Measurements from ENCODE around the gene ZNF358.

The ZNF358 gene

GRCh38 chr19:7478843-7479227, 37.1 kb upstream of the ZNF358 start:
- Histone ChIP-seq H3K4me1 (ENCODE audit: insufficient read depth, low read length) (peaks cover 6% of the 10 kb centered on the region), H3K9me3 (ENCODE audit: low read length) (peaks cover 3% of the 10 kb centered on the region), H3K36me3 (ENCODE audit: insufficient read depth, low read length) (no peaks in the 10 kb centered on the region), H3K27me3 (ENCODE audit: insufficient read depth, low read length) (no peaks in the 10 kb centered on the region), H2AFZ (ENCODE audit: low read depth, low read length) (no peak overlapping the region), H3K4me3 (ENCODE audit: low read length) (no peak overlapping the region)

DNA sequence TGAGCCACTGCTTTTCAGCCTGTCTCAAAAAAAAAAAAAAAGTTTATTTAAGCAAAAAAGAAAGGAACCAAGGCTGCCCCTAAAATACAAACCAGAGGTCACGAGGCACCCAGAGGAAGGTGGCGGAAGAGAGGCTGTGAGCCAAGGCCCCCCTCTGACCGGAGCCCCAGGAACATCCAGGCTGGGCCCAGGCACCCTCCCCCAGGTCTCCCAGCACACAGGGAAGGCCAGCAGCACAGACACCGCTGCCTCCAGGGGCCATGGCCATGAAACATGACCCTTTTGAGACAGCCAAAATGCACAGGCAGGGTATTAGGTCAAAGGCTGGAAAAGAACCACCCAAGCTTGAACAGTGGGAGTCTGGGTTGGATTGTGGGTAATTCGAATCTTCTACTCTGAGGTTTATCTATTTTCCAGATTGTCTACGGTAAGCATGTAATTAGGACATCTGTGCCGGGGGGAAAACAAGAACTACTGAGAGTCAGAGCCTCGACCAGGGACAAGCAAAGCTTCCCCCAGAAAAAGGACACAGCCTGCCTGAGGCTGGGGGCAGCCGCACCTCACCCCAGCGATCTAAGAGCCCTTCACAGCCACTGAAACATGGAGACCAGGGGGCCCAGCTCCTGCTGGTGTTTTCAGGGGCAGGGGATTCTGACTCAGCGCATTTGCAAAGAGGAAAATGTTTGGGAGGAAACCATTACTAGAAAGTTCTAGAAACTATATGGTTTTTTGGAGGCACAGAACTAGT, 35.5 kb upstream of the ZNF358 start:
- Histone ChIP-seq H3K4me3 (ENCODE audit: low read length) (no peak overlapping the region), H2AFZ (ENCODE audit: low read depth, low read length) (no peak overlapping the region), H3K9me3 (ENCODE audit: low read length) (peaks cover 3% of the 10 kb centered on the region), H3K36me3 (ENCODE audit: insufficient read depth, low read length) (no peaks in the 10 kb centered on the region), H3K4me1 (ENCODE audit: insufficient read depth, low read length) (peaks cover 6% of the 10 kb centered on the region), H3K27me3 (ENCODE audit: insufficient read depth, low read length) (no peaks in the 10 kb centered on the region)

GRCh38 chr19:7480970-7481255, 35.0 kb upstream of the ZNF358 start:
- no peaks in the 10 kb centered on the region for H3K36me3 ChIP-seq (ENCODE audit: insufficient read depth, low read length)
- no peaks in the 10 kb centered on the region for H3K27me3 ChIP-seq (ENCODE audit: insufficient read depth, low read length)
- peaks cover 3% of the 10 kb centered on the region for H3K9me3 ChIP-seq (ENCODE audit: low read length)
- H3K4me1 ChIP-seq (ENCODE audit: insufficient read depth, low read length), result peaks cover 6% of the 10 kb centered on the region
- H2AFZ ChIP-seq (ENCODE audit: low read depth, low read length), result no peak overlapping the region
- H3K4me3 ChIP-seq (ENCODE audit: low read length), result no peak overlapping the region

- no peak overlapping the region for H3K4me3 ChIP-seq (ENCODE audit: low read length)
- H3K36me3 ChIP-seq (ENCODE audit: insufficient read depth, low read length), result no peaks in the 10 kb centered on the region
- no peak overlapping the region for H2AFZ ChIP-seq (ENCODE audit: low read depth, low read length)
- H3K4me1 ChIP-seq (ENCODE audit: insufficient read depth, low read length), result peaks cover 6% of the 10 kb centered on the region
- H3K27me3 ChIP-seq (ENCODE audit: insufficient read depth, low read length), result no peaks in the 10 kb centered on the region
- peaks cover 3% of the 10 kb centered on the region for H3K9me3 ChIP-seq (ENCODE audit: low read length)
These were observed 33.1 kb upstream of the ZNF358 start for GRCh38 chr19:7482584-7483439.

DNA sequence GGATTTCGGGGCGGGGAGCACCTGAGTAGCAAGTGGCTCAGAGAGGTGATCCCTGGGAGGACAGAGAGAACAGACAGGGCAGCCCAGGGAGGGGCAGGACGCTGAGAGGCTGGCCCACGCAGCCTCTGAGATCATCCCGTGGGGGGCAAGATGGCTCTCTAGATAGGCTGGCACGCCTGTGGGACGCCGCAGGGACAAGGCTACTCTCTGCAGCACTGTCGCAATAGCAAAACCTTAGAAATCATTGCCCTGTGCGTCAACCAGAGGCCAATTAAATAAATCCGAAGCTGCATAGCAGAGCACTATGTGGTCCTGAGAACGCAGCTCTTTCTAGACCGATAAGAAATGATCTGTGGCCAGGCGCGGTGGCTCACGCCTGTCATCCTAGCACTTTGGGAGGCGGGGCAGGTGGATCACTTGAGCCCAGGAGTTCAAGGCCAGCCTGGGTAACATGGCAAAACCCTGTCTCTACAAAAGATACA, 32.1 kb upstream of the ZNF358 start:
- H3K36me3 ChIP-seq (ENCODE audit: insufficient read depth, low read length), result no peaks in the 10 kb centered on the region
- H3K27me3 ChIP-seq (ENCODE audit: insufficient read depth, low read length), result no peaks in the 10 kb centered on the region
- H3K4me3 ChIP-seq (ENCODE audit: low read length), result no peak overlapping the region
- H2AFZ ChIP-seq (ENCODE audit: low read depth, low read length), result no peak overlapping the region
- H3K9me3 ChIP-seq (ENCODE audit: low read length), result peaks cover 3% of the 10 kb centered on the region
- H3K4me1 ChIP-seq (ENCODE audit: insufficient read depth, low read length), result peaks cover 6% of the 10 kb centered on the region

- Histone ChIP-seq H3K9me3 (ENCODE audit: low read length) (no peaks in the 10 kb centered on the region), H3K4me1 (ENCODE audit: insufficient read depth, low read length) (peaks cover 6% of the 10 kb centered on the region), H2AFZ (ENCODE audit: low read depth, low read length) (no peak overlapping the region), H3K4me3 (ENCODE audit: low read length) (no peak overlapping the region), H3K27me3 (ENCODE audit: insufficient read depth, low read length) (no peaks in the 10 kb centered on the region), H3K36me3 (ENCODE audit: insufficient read depth, low read length) (no peaks in the 10 kb centered on the region)
These were observed 29.0 kb upstream of the ZNF358 start for GRCh38 chr19:7486923-7487322.

DNA sequence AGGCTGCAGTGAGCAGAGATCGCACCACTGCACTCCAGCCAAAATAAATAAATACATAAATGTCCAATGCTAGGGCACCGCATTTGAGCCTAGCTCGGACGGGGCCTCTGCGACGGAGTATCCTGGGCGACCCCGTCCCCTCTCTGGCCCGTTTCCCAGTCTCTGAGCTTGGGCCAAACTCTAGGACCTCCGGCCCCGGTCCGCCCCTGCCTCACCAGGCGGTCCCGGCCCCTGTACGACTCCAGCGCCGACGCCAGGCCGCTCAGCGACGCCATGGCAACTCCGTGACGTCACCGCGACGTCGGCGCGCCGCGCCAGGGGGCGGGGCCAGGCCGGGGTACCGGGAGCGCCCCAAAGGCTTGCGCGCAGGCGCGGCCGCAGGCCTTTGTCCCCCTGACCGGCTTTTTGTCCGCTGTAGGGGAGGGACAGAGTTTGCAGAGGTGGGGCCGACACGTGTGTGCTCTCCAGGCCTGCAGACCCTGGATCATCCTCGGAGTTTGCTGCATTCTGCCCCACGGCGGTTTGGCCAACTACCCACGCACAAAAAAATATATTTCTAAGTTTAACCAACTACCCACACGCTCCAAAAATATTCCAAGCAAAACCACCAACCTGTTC, 27.1 kb upstream of the ZNF358 start, which contains the start of gene PEX11G:
PEX11G (minus strand) TSS at position 300 of the 618 bp plus-strand sequence; CDS start at position 275, 25 bp downstream.
- Histone ChIP-seq H3K36me3 (ENCODE audit: insufficient read depth, low read length) (no peaks in the 10 kb centered on the region), H3K9me3 (ENCODE audit: low read length) (no peaks in the 10 kb centered on the region), H3K4me1 (ENCODE audit: insufficient read depth, low read length) (peaks cover 6% of the 10 kb centered on the region), H2AFZ (ENCODE audit: low read depth, low read length) (peak within 1 kb of the TSS; percentile 54), H3K4me3 (ENCODE audit: low read length) (peak within 1 kb of the TSS; percentile 53), H3K27me3 (ENCODE audit: insufficient read depth, low read length) (no peaks in the 10 kb centered on the region)

- peaks cover 6% of the 10 kb centered on the region for H3K4me1 ChIP-seq (ENCODE audit: insufficient read depth, low read length)
- H3K27me3 ChIP-seq (ENCODE audit: insufficient read depth, low read length), result no peaks in the 10 kb centered on the region
- no peak overlapping the region for H3K4me3 ChIP-seq (ENCODE audit: low read length)
- peak overlapping the region; percentile 54 for H2AFZ ChIP-seq (ENCODE audit: low read depth, low read length)
- no peaks in the 10 kb centered on the region for H3K36me3 ChIP-seq (ENCODE audit: insufficient read depth, low read length)
- H3K9me3 ChIP-seq (ENCODE audit: low read length), result no peaks in the 10 kb centered on the region
These were observed 26.3 kb upstream of the ZNF358 start for GRCh38 chr19:7489609-7490044.

- H3K4me3 ChIP-seq (ENCODE audit: low read length), result no peak overlapping the region
- H3K36me3 ChIP-seq (ENCODE audit: insufficient read depth, low read length), result no peaks in the 10 kb centered on the region
- H2AFZ ChIP-seq (ENCODE audit: low read depth, low read length), result no peak overlapping the region
- peaks cover 10% of the 10 kb centered on the region for H3K4me1 ChIP-seq (ENCODE audit: insufficient read depth, low read length)
- no peaks in the 10 kb centered on the region for H3K27me3 ChIP-seq (ENCODE audit: insufficient read depth, low read length)
- H3K9me3 ChIP-seq (ENCODE audit: low read length), result no peaks in the 10 kb centered on the region
These were observed 23.8 kb upstream of the ZNF358 start for GRCh38 chr19:7492142-7492541.

- H2AFZ ChIP-seq (ENCODE audit: low read depth, low read length), result no peak overlapping the region
- peaks cover 10% of the 10 kb centered on the region for H3K4me1 ChIP-seq (ENCODE audit: insufficient read depth, low read length)
- no peaks in the 10 kb centered on the region for H3K27me3 ChIP-seq (ENCODE audit: insufficient read depth, low read length)
- H3K9me3 ChIP-seq (ENCODE audit: low read length), result no peaks in the 10 kb centered on the region
- no peak overlapping the region for H3K4me3 ChIP-seq (ENCODE audit: low read length)
- H3K36me3 ChIP-seq (ENCODE audit: insufficient read depth, low read length), result no peaks in the 10 kb centered on the region
These were observed 23.3 kb upstream of the ZNF358 start for GRCh38 chr19:7492558-7492957.

DNA sequence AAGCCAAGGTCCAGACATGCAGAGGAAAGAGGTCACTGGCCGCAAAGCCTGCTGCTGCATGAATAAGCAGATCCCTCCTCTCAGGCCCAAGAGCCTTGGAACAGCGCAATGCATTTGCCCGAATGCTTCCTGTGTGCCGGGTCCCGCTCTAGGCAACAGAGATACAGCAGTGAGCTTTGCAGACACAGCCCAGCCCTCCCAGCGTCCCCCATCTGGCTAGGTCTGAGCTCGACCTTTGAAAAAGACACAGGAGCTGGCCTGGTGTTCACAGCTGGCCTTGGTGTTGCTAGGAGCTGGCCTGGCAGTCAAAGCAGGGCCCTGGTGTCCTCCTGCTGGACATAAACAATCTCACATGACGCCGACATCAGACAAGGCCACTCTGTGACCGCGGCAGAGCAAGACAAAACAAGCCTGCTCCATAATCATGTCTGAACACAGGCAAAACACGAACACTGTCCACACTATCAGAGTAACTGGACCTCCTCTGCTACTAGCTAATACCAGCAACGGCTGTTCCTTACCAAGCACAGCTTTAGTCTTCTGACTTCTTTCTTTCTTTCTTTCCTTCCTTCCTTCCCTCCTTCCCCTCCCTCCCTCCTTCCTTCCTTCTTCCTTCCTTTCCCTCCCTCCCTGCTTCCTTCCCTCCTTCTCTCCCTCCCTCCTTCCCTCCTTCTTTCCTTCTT, 21.3 kb upstream of the ZNF358 start:
- Histone ChIP-seq H3K27me3 (ENCODE audit: insufficient read depth, low read length) (no peaks in the 10 kb centered on the region), H2AFZ (ENCODE audit: low read depth, low read length) (peak overlapping the region; percentile 7), H3K4me1 (ENCODE audit: insufficient read depth, low read length) (peaks cover 4% of the 10 kb centered on the region), H3K36me3 (ENCODE audit: insufficient read depth, low read length) (no peaks in the 10 kb centered on the region), H3K9me3 (ENCODE audit: low read length) (no peaks in the 10 kb centered on the region), H3K4me3 (ENCODE audit: low read length) (peak overlapping the region; percentile 31)

GRCh38 chr19:7497292-7497691, 18.6 kb upstream of the ZNF358 start:
- no peaks in the 10 kb centered on the region for H3K36me3 ChIP-seq (ENCODE audit: insufficient read depth, low read length)
- H3K27me3 ChIP-seq (ENCODE audit: insufficient read depth, low read length), result no peaks in the 10 kb centered on the region
- no peak overlapping the region for H3K4me3 ChIP-seq (ENCODE audit: low read length)
- H2AFZ ChIP-seq (ENCODE audit: low read depth, low read length), result no peak overlapping the region
- H3K9me3 ChIP-seq (ENCODE audit: low read length), result no peaks in the 10 kb centered on the region
- H3K4me1 ChIP-seq (ENCODE audit: insufficient read depth, low read length), result peaks cover 4% of the 10 kb centered on the region

Measured in neuron (in vitro differentiated cells).